Stimulated activated CD4-positive, alpha-beta T cell treated with anti-CD3 and anti-CD28 coated beads, Interleukin-4, amount 100 ng/mL, for 4 hours (primary cell): ENCODE measurements around the gene ALDOC.

Source experiments
- DNase-seq, 2 experiments: peaks; one replicate each; pipeline ENCODE4 v3.0.0-alpha.2; 2020

The ALDOC gene

GRCh38 chr17:28551421-28552175 lies 25.1 kb downstream of the ALDOC start:
- no peak for DNase-seq

- DNase-seq = no peak
These were observed 25.8 kb downstream of the ALDOC start for GRCh38 chr17:28550858-28551257.

GRCh38 chr17:28549236-28550132 lies 27.2 kb downstream of the ALDOC start:
- DNase-seq = peak; percentile 22 to 43

GRCh38 chr17:28548417-28549130 lies 28.1 kb downstream of the ALDOC start:
- DNase-seq = no peak

GRCh38 chr17:28547623-28548416 lies 28.9 kb downstream of the ALDOC start:
- peak; percentile 46 to 64 for DNase-seq

GRCh38 chr17:28547096-28547622 lies 29.5 kb downstream of the ALDOC start:
- no peak for DNase-seq

GRCh38 chr17:28545787-28546415 lies 30.8 kb downstream of the ALDOC start:
- no peak for DNase-seq

- DNase-seq = no peak
These were observed 31.6 kb downstream of the ALDOC start for GRCh38 chr17:28545141-28545503.

GRCh38 chr17:28544402-28545140 lies 32.1 kb downstream of the ALDOC start:
- no peak for DNase-seq

- no peak for DNase-seq
These were observed 35.3 kb downstream of the ALDOC start for GRCh38 chr17:28541439-28541838.

- no peak for DNase-seq
These were observed 36.5 kb downstream of the ALDOC start for GRCh38 chr17:28540231-28540630.

- no peak for DNase-seq
These were observed 38.3 kb downstream of the ALDOC start for GRCh38 chr17:28538296-28538895.

GRCh38 chr17:28537219-28537610 lies 39.5 kb downstream of the ALDOC start:
- DNase-seq = no peak

GRCh38 chr17:28536532-28537218 lies 40.0 kb downstream of the ALDOC start:
- DNase-seq = no peak

- no peak for DNase-seq
These were observed 41.8 kb downstream of the ALDOC start for GRCh38 chr17:28534740-28535375.

GRCh38 chr17:28533091-28533807 lies 43.4 kb downstream of the ALDOC start:
- DNase-seq = no peak

GRCh38 chr17:28532050-28532960 lies 44.4 kb downstream of the ALDOC start:
- no peak for DNase-seq

- no peak for DNase-seq
These were observed 45.8 kb downstream of the ALDOC start for GRCh38 chr17:28530926-28531325.
